ACC112 (cell line): ENCODE measurements around the gene IFNGR2.
A peak's percentile ranks its signal among the peaks of the same experiment; 100 is the strongest.
"Not testable (repeated sequence)": the region's sequence is repeated elsewhere in the genome, so short reads cannot be mapped to it uniquely, and the experiment has no call there.

Source experiments
- H2AFZ ChIP-seq: fragments of 200-600 bp; sonication (generic); one replicate; pipeline ENCODE4 v1.6.0; 2017; ENCODE audit warnings: antibody characterized with exemption, low read length; ENCODE audit not compliant: unreplicated experiment
- H3K27ac ChIP-seq: fragments of 200-600 bp; sonication (generic); 2 replicates; pipeline ENCODE4 v1.5.1; 2014; ENCODE audit warnings: low read depth, mild to moderate bottlenecking, antibody characterized with exemption, low read length, moderate library complexity
- H3K27me3 ChIP-seq: fragments of 200-600 bp; sonication (generic); 2 replicates; pipeline ENCODE4 v1.6.1; 2014; ENCODE audit warnings: mild to moderate bottlenecking, antibody characterized with exemption, low read length, moderate library complexity, mixed read lengths; ENCODE audit not compliant: insufficient read depth
- H3K36me3 ChIP-seq: fragments of 200-600 bp; sonication (generic); 2 replicates; pipeline ENCODE4 v1.6.1; 2016; ENCODE audit warnings: mild to moderate bottlenecking, antibody characterized with exemption, low read length, moderate library complexity, mixed read lengths; ENCODE audit not compliant: insufficient read depth
- H3K4me1 ChIP-seq: fragments of 200-600 bp; sonication (generic); one replicate; pipeline ENCODE4 v1.6.1; 2016; ENCODE audit warnings: low read length, mixed read lengths; ENCODE audit not compliant: insufficient read depth, unreplicated experiment, control insufficient read depth
- H3K4me3 ChIP-seq: fragments of 200-600 bp; sonication (generic); 2 replicates; pipeline ENCODE4 v1.5.1; 2014; ENCODE audit warnings: mild to moderate bottlenecking, low read depth, low read length
- H3K79me2 ChIP-seq: fragments of 200-600 bp; sonication (generic); one replicate; pipeline ENCODE4 v1.6.0; 2016; ENCODE audit warnings: low read length; ENCODE audit not compliant: control insufficient read depth, unreplicated experiment, insufficient read depth

The IFNGR2 gene

DNA sequence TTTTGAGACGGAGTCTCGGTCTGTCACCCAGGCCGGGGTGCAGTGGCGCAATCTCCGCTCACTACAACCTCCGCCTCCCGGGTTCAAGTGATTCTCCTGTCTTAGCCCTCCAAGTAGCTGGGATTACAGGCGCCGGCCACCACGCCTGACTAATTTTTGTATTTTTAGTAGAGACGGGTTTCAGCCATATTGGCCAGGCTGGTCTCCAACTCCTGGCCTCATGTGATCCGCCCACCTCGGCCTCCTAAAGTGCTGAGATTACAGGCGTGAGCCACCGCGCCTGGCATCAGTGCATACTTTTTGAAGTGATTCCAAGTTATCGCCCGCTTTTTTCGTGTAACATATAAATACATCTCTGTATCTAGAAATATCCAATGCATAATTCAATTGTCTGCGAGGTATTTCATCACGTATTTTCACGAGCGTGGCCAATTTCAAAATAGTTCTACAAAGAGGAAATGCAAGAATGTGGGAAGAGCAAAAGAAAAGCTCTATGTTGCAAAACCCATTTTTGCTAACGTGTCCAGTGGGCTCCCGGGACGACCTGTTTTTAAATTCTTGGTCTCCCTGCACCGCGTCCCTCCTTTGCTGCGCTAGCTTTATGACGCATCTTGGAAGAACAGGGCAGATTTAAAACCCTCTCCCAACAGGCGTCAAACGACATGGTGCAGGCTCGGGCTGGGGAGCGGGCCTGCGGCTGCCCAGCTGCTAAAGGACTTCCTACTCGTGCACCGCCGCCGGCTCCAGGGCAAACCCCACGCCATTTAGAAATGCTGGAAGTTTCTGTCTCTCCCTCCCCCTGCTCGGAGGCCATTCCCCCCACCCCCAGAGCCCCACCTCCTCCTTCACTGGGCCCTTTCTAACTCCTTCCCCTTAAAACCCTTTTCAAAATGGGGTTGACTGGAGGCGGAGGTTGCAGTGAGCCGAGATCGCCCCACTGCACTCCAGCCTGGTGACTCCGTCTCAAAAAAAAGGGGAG is 923 bp upstream of the IFNGR2 start:
- peak overlapping the region; percentile 97 for H3K4me3 ChIP-seq
- no peaks in the 10 kb centered on the region for H3K27me3 ChIP-seq
- H3K27ac ChIP-seq: peak overlapping the region; percentile 79
- peaks cover 40% of the 10 kb centered on the region for H3K79me2 ChIP-seq
- H3K4me1 ChIP-seq: peaks cover 17% of the 10 kb centered on the region
- H2AFZ ChIP-seq: peak overlapping the region; percentile 1
- peaks cover 4% of the 10 kb centered on the region; the same call in 1 of the 2 replicates for H3K36me3 ChIP-seq

DNA sequence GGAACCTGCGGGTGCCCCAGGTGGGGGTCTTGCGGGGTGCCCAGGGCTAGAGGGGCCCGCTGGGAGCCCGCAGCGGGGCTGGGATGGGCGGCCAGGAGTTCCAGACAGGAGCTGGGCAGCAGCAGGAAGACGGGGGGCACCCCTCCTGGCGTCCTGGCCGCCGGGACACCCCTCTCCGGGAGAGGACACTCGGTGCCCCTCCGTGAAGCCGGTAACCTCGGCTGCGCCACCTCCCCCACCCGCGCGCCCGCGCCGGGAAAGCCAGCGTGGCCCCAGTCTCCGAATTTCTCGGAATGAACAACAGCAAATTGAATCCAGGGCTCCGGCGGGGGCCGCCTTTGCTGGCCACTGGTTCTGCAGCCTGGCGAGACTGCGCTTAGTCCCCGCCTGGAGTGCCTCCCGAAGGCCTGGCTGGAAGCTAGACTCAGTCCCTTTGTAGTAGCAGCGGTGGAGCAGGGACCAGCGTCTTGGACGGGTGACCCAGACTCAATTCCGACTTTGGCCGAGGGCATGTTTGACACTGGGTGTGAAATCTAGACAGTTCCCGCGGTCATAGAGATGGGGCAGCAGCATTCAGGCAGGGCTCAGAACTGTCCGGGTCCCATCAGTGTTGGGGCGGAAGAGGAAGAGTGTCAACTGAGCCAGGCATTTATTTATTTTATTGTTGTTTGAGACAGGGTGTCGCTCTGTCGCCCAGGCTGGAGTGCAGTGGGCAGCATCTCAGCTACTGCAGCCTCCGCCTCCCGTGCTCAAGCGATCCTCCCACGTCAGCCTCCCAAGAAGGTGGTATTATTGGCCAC is 773 bp downstream of the IFNGR2 start:
- Histone ChIP-seq H3K4me3 (peak overlapping the region; percentile 97), H2AFZ (peak overlapping the region; percentile 61), H3K27me3 (no peaks in the 10 kb centered on the region), H3K27ac (peak overlapping the region; percentile 79), H3K36me3 (peaks cover 4% of the 10 kb centered on the region; the same call in 1 of the 2 replicates), H3K4me1 (peaks cover 17% of the 10 kb centered on the region), H3K79me2 (peaks cover 51% of the 10 kb centered on the region)

DNA sequence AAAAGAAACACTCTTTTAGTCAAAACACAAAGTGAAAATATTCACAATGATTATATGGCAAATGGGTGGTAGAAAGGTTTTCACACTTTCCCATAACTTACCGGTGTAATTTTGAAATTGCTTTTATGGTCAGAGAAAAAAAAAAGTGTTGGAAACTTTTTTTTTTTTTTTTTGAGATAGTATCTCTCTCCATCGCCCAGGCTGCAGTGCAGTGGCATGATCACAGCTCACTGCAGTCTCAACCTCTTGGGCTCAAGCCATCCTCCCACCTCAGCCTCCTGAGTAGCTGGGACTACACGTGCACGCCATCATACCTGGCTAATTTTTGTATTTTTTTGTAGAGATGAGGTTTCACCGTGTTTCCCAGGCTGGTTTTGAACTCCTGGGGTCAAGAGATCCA is 3.3 kb downstream of the IFNGR2 start:
- Histone ChIP-seq H3K4me3 (no peak overlapping the region), H3K79me2 (peaks cover 69% of the 10 kb centered on the region), H2AFZ (no peak overlapping the region), H3K27ac (no peak overlapping the region), H3K4me1 (peaks cover 25% of the 10 kb centered on the region), H3K27me3 (no peaks in the 10 kb centered on the region), H3K36me3 (peaks cover 4% of the 10 kb centered on the region; the same call in 1 of the 2 replicates)

DNA sequence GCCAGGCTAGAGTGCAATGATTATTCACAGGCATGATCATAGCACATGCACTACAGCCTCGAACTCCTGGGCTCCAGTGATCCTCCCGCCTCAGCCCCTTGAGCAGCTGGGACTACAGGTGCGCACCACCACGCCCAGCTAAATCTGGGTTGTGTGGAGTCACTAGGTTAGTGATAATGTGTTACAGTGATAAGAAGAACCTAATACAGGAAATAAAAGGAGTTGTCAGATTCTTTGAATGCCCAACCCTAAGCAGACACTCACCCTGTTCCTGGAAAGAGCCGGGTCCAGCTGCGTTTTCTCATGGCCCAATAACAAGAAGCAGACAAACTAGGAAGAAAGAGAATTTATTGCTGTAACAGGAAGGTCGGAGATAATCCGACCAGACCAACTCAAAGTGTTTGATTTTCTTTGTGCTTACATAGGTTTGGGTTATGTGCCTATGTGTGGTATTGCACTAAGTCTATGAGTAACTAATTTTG is 8.8 kb downstream of the IFNGR2 start:
- H3K79me2 ChIP-seq: peaks cover 67% of the 10 kb centered on the region
- H3K4me3 ChIP-seq: no peak overlapping the region
- H3K27me3 ChIP-seq: no peaks in the 10 kb centered on the region
- H3K27ac ChIP-seq: no peak overlapping the region
- H2AFZ ChIP-seq: no peak overlapping the region
- no peaks in the 10 kb centered on the region; the same call in 1 of the 2 replicates for H3K36me3 ChIP-seq
- H3K4me1 ChIP-seq: peaks cover 8% of the 10 kb centered on the region

DNA sequence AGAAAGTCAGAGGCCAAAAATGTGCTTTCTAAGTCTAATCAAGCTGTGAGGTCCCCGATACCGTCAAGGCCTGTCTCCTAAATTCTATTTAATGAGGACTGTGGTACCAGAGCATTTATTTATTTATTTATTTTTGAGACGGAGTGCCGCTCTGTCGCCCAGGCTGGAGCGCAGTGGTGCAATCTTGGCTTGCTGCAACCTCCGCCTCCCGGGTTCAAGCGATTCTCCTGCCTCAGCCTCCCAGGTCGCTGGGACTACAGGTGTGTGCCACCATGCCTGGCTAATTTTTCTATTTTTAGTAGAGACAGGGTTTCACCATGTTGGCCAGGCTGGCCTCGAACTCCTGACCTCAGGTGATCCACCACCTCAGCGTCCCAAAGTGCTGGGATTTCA is 9.2 kb downstream of the IFNGR2 start:
- peaks cover 64% of the 10 kb centered on the region for H3K79me2 ChIP-seq
- not testable (repeated sequence) for H2AFZ ChIP-seq, H3K27me3 ChIP-seq, H3K4me1 ChIP-seq, H3K27ac ChIP-seq, H3K36me3 ChIP-seq, H3K4me3 ChIP-seq

DNA sequence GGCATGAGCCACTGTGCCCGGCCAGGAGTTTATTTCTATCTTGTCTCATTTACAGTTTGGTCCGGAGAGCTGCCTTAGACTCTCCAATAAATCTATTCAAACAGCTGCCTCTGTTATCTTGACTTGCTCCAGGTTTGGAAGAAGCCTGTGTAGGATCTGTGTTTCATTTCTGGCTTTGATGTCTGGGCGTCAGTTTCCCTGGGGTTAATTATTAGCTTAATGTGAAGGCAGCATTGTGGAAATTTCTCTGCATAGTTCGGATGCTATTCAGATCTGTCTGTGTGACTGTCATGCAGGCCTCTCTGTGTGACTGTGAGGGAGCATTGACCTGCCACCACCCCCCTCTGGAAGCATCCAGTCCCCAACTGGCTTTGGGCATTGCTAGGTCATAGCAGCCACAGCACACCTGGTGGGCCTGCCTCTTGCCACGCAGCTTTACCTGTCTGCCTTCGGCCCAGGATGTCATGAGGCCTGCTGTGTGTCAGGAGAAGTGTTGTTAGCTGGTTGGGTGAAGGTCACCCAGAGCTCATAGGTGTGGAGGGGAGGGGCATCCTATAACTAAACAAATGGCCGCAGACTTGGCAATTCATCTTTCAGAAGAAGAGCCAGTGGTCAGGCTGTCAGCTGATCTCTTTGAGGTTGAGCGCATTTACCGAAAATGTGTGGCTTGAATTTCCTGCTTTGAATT is 9.8 kb downstream of the IFNGR2 start:
- Histone ChIP-seq H2AFZ (no peak overlapping the region), H3K36me3 (peaks cover 5% of the 10 kb centered on the region; the same call in 1 of the 2 replicates), H3K27me3 (no peaks in the 10 kb centered on the region), H3K4me1 (peaks cover 8% of the 10 kb centered on the region), H3K4me3 (no peak overlapping the region), H3K27ac (no peak overlapping the region), H3K79me2 (peaks cover 67% of the 10 kb centered on the region)

DNA sequence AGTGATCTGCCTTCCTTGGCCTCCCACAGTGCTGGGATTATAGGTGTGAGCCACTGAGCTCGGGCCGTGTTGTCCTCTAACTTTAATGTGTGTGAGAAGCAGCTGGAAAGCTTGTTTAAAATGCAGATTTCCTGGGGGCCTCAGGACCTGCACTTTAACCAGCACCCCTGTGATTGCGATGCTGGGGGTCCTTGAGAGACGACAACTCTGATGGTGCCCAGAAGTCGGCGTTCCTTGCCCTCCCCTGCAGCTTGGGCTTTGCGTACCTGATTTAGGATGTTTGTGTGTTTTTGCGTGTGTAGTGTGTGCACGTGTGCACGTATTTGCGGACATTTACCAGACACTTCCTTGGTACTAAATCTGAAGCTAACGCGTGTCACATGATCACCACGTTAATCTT is 10.9 kb downstream of the IFNGR2 start:
- peaks cover 57% of the 10 kb centered on the region for H3K79me2 ChIP-seq
- H3K4me3 ChIP-seq: no peak overlapping the region
- H3K27me3 ChIP-seq: no peaks in the 10 kb centered on the region
- H3K36me3 ChIP-seq: peaks cover 5% of the 10 kb centered on the region; the same call in 1 of the 2 replicates
- H2AFZ ChIP-seq: no peak overlapping the region
- H3K4me1 ChIP-seq: peaks cover 14% of the 10 kb centered on the region
- H3K27ac ChIP-seq: no peak overlapping the region

DNA sequence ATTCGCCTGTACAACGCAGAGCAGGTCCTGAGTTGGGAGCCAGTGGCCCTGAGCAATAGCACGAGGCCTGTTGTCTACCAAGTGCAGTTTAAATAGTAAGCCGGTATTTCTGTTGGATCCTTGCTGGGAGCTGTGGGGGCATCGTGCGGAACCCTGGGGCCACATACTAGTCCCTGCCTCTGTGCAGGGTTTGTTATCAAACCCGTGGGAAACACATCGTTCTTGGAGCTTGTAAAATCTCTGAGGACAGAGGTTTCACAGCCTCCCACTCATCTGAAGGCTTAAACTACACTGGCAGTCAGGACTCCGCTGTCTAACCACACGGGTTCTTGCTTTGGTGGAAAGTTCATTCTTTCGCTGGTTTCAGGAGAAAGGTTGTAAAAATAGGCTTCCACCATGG is 11.7 kb downstream of the IFNGR2 start:
- Histone ChIP-seq H2AFZ (no peak overlapping the region), H3K27me3 (no peaks in the 10 kb centered on the region), H3K4me1 (peaks cover 22% of the 10 kb centered on the region), H3K4me3 (no peak overlapping the region), H3K36me3 (peaks cover 5% of the 10 kb centered on the region; the same call in 1 of the 2 replicates), H3K79me2 (peaks cover 52% of the 10 kb centered on the region), H3K27ac (no peak overlapping the region)

DNA sequence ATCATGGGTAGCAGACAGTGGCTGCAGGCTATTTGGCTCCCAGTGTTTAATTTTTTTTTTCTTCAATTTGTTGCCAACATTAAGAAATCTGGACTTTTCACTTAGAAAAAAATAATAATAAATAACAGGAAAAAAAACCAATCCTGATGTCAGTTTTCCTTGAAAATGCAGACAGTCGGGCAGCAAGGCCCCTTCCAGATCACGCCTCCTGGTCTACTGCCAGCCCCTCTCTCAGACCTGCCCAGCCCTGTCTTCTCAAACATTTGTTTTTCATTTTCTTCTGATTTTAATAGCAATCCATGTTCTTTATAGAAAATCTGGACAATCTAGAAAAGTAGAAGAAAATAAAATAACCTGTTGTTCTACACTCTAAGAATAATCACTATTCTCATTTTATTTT is 15.5 kb downstream of the IFNGR2 start:
- no peak overlapping the region for H2AFZ ChIP-seq
- no peak overlapping the region for H3K4me3 ChIP-seq
- H3K36me3 ChIP-seq: peaks cover 18% of the 10 kb centered on the region
- no peaks in the 10 kb centered on the region for H3K27me3 ChIP-seq
- peak overlapping the region; percentile 38 for H3K27ac ChIP-seq
- peaks cover 17% of the 10 kb centered on the region for H3K4me1 ChIP-seq
- peaks cover 39% of the 10 kb centered on the region for H3K79me2 ChIP-seq

DNA sequence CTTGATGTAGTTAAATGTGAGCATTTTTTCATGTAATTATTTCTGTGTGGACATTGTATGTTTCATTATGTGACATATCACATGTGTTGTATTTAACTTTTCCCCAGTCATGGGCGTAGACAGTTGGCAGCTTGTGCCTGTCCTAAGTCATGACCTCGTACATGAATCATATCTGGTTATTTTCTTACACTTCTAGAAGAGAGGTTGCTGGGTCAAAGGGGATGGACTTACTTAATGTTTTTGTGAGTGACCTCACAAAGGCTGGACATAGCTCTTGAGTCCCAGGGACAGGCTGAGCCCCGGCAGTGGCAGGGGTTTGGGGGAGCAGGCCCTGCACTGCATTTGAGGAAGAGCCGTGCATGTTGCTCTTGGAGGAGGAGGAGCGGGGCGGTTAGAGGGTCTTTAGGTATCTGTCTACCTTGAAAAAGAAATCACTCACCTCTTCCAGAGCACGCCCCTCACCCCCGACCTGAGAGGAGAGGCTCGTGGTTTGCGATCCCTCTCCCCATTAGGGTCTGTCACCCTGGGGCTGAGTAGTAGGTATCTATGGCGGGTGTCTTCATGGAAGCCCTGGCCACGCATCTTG is 16.4 kb downstream of the IFNGR2 start:
- Histone ChIP-seq H3K27me3 (no peaks in the 10 kb centered on the region), H3K4me1 (peaks cover 17% of the 10 kb centered on the region), H2AFZ (no peak overlapping the region), H3K4me3 (no peak overlapping the region), H3K27ac (peak overlapping the region; percentile 66), H3K36me3 (peaks cover 22% of the 10 kb centered on the region), H3K79me2 (peaks cover 31% of the 10 kb centered on the region)
